ENCODE data around the gene STYK1. TPM values are rescaled to one million over a fixed set of nuclear protein-coding genes. Genes with fewer than 3 reads are reported as not detected.

Gene STYK1
- total RNA-seq, 4 donors from 2014 or later, result 0.22 to 0.34 TPM; not detected in 2

GRCh38 chr12:10689146-10689545 lies 15.3 kb upstream of the STYK1 start:
- no peak for TF ChIP-seq CTCF (IDR thresholded peaks at IDR 0.05; ENCODE audit: low read depth)

GRCh38 chr12:10688042-10688441 lies 14.2 kb upstream of the STYK1 start:
- TF ChIP-seq CTCF (IDR thresholded peaks at IDR 0.05; ENCODE audit: low read depth), result no peak

- no peak for TF ChIP-seq CTCF (IDR thresholded peaks at IDR 0.05; ENCODE audit: low read depth)
Observed at GRCh38 chr12:10672231-10672868, 1.5 kb downstream of the STYK1 start.

- TF ChIP-seq CTCF (IDR thresholded peaks at IDR 0.05; ENCODE audit: low read depth), result no peak
Observed at GRCh38 chr12:10669533-10669932, 4.3 kb downstream of the STYK1 start.

- TF ChIP-seq CTCF (IDR thresholded peaks at IDR 0.05; ENCODE audit: low read depth), result no peak
Observed at GRCh38 chr12:10668526-10668925, 5.3 kb downstream of the STYK1 start.

GRCh38 chr12:10667581-10667980 lies 6.3 kb downstream of the STYK1 start:
- TF ChIP-seq CTCF (IDR thresholded peaks at IDR 0.05; ENCODE audit: low read depth), result no peak

- no peak for TF ChIP-seq CTCF (IDR thresholded peaks at IDR 0.05; ENCODE audit: low read depth)
Observed at GRCh38 chr12:10664499-10664898, 9.4 kb downstream of the STYK1 start.
